ENCODE measurements around the gene PCBP1. TPM values are rescaled to one million over a fixed set of nuclear protein-coding genes. Genes with fewer than 3 reads are reported as not detected.

PCBP1 gene
- total RNA-seq, 1 donor from 2014 or later: 399 TPM

- DNase-seq (ENCODE audit: low spot score): peak; percentile 68
These were observed 8.7 kb downstream of the PCBP1 start for GRCh38 chr2:70095720-70096670.

DNA sequence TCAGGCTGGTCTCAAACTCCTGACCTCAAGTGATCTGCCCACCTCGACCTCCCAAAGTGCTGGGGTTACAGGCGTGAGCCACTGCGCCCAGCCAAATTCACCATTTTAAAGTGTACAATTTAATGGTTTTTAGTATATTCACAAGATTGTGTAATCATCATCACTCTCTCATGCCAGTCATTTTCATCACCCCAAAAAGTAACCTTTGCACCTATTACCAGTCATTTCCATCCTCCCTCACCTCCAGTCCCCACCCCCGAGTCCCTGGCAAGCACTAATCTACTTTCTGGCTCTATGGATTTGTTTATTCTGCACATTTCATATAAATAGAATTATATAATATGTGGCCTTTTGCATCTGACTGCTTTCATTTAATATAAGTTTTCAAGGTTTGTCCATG lies 10.8 kb downstream of the PCBP1 start:
- no peak for DNase-seq (ENCODE audit: low spot score)

DNA sequence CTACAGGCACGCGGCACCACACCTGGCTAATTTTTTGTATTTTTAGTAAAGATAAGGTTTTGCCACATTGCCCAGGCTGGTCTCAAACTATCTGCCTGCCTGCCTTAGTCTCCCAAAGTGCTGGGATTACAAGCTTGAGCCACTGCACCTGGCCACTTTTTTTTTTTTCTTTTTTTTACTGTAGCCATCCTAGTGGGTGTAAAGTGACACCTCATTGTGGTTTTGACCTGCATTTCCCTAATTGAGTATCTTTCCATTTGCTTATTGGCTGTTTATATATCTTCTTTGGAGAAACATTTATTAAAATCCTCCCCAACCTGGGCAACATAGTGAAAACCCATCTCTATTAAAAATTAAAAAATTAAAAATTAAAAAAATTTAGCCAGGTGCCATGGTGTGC lies 12.0 kb downstream of the PCBP1 start:
- DNase-seq (ENCODE audit: low spot score): peak; percentile 37

- peak; percentile 12 for DNase-seq (ENCODE audit: low spot score)
These were observed 13.9 kb downstream of the PCBP1 start for GRCh38 chr2:70101174-70101573.

GRCh38 chr2:70101686-70102085 lies 14.4 kb downstream of the PCBP1 start:
- DNase-seq (ENCODE audit: low spot score): peak; percentile 30

- DNase-seq (ENCODE audit: low spot score): peak; percentile 74
These were observed 15.1 kb downstream of the PCBP1 start for GRCh38 chr2:70102323-70102905.

GRCh38 chr2:70103531-70104061 lies 16.3 kb downstream of the PCBP1 start:
- DNase-seq (ENCODE audit: low spot score): peak; percentile 45

DNA sequence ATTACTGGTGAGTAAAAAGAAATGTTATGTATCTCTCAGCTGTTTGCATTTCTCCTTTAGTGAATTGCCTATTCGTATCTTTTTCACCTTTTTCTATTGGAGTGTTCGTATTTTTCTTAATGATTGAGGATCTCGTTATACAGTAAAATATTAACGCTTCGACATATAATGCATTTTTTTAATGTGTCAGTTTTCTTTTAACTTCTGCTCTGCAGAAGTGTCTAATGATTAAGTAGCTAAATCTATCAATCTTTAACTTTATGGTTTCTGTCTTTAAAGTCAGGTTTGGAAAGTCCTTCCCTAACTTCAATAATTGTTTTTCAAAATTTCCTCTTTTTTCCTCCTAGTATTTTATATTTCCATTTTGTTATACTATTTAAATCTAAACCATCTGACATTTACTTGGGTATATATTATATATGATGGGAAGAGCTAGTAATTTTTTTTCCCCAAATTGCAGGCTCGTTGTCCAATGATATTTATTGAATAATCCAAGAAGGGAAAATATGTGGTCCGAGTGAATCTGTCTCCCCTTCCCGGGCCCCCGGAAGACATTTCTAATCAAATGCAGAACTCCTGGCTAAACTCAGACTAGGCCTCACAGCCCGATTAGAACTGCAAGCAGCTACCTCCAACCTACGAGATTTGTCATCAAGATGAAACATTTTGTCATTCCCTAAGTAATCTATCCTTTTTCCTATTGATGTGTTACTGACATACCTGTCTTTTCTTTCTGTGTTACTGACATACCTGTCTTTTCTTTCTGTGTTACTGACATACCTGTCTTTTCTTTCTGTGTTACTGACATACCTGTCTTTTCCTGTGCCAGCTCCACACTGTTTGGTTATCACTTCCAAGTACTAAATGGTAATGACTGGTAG lies 17.2 kb downstream of the PCBP1 start:
- DNase-seq (ENCODE audit: low spot score): peak; percentile 3

DNA sequence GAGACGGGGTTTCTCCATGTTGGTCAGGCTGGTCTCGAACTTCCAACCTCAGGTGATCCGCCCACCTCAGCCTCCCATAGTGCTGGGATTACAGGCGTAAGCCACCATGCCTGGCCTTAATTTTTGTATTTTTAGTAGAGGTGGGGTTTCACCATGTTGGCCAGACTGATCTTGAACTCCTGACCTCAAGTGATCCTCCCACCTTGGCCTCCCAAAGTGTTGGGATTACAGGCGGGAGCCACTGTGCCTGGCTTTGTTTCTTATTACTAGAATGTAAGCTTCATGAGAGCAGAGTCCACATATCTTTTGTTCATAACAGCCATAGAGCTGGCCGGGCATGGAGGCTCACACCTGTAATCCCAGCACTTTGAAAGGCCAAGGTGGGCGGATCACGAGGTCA lies 18.9 kb downstream of the PCBP1 start:
- peak; percentile 45 for DNase-seq (ENCODE audit: low spot score)

DNA sequence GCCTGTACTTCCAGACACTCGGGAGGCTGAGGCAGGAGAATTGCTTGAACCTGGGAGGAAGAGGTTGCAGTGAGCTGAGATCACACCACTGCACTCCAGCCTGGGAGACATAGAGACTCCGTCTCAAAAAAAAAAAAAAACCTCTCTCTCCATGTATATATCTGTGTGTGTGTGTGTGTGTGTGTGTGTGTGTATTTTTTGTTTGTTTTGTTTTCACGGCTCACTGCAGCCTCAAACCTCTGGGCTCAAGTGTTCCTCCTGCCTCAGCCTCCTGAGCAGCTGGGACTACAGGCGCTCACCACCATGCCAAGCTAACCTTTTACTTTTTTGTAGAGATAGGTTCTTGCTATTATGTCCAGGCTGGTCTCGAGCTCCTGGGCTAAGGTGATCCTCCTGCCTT lies 23.1 kb downstream of the PCBP1 start:
- DNase-seq (ENCODE audit: low spot score): peak; percentile 24

DNA sequence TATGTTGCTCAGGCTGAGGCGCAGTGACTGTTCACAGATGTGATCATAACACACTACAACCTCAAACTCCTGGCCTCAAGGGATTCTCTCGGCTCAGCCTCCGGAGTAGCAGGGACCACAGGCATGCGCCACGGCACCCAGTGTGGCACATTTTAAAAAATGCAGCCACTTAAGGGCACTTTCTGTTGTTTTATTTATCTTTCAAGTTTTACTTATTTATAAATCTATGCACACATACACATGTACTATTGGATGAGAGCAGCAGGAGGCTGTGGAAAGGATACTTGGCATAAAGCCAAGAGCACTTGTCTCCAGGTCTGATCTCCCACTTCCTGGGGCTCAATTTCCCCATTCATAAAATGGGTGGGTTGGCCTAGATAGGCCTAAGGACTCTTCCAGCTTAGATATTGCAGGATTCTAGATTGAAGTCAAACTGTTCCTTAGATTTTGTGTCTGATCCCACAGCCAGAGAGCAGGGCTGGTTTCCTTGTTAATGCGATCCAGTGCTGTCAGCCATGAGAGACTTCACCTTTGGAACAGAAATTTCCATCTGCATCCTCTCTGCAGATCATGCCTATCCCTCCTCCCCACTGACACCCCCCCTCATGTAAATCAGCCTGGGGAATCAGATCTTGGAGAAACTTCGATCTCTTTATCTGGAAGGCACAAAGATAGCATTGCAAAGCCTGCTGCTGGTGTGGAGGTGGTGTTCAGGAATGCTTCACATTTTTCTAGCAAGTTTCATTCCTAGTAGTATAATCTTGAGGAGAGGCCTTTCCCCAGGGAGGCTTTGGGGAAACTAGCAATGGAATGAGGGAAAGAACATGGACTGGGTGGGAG lies 24.7 kb downstream of the PCBP1 start:
- peak; percentile 51 for DNase-seq (ENCODE audit: low spot score)

GRCh38 chr2:70113359-70114070 lies 26.2 kb downstream of the PCBP1 start:
- no peak for DNase-seq (ENCODE audit: low spot score)

DNA sequence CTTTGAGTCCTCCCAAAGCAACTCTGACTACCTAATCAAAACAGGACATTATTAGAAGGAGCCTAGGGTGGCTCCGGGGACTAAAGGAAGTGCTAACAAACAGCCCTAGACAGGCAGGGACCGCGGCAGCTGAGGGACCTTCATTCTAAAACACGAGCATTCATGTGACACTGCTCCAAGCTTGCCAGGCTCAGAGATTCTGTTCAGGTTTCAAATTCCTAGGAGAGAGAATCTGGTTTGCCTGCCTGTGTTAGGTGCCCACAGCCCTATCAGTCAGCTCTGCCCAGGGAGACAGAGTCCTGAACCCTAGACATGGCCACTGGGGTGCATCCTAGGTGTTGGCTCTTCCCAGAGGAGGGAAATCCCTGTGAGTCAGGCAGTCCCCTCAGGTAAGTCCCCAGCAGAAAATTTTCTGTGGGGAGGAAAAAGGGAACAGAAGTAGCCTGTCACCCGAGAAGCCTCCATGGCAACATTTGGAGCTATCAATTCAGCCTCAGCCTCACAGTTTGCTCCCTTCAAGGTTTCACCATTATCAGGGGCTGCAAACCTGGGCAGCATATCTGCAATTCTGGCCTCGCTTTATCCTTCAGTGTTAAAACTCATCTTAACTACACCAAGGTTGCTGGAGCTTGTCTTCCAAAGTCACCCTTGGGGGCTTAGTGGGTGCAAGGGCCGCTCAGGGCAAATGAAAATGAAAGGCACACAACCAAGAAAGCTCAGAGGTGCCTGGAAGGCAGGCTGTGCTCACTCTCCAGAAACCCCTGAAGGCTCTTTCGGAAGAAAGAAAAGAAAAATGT lies 28.6 kb downstream of the PCBP1 start:
- no peak for DNase-seq (ENCODE audit: low spot score)

GRCh38 chr2:70116936-70117552 lies 29.8 kb downstream of the PCBP1 start:
- DNase-seq (ENCODE audit: low spot score): no peak

DNA sequence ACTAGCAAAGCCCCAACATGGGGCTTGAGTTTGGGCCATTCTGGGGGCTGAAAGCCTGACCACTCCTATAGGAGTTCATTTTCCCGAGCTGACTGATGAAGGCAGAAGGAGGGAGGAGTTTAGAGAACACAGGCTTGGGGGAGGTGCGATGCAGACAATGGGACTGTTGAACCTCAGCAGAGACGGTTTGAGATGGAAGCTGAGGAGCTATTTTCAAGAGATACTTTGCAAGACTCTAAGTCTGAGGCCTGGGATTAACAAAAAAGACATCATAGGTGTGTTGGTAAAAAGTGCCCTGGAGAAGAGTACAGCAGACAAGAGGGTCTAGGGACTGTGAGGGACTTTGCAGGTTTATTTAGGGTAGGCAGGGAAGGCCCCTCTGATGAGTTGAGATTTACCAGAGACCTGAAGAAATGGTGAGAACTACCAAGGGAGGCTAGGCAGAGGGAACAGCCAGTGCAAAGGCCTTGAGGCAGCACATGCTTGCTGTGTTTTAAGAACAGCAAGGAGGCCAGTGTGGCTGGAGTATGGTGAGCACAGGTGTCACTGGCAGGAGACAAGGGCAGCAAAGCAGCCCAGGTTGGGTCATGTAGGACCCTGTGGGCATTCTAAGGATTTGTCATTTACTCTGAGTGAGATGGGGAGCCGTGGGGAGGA lies 31.6 kb downstream of the PCBP1 start:
- DNase-seq (ENCODE audit: low spot score): no peak

DNA sequence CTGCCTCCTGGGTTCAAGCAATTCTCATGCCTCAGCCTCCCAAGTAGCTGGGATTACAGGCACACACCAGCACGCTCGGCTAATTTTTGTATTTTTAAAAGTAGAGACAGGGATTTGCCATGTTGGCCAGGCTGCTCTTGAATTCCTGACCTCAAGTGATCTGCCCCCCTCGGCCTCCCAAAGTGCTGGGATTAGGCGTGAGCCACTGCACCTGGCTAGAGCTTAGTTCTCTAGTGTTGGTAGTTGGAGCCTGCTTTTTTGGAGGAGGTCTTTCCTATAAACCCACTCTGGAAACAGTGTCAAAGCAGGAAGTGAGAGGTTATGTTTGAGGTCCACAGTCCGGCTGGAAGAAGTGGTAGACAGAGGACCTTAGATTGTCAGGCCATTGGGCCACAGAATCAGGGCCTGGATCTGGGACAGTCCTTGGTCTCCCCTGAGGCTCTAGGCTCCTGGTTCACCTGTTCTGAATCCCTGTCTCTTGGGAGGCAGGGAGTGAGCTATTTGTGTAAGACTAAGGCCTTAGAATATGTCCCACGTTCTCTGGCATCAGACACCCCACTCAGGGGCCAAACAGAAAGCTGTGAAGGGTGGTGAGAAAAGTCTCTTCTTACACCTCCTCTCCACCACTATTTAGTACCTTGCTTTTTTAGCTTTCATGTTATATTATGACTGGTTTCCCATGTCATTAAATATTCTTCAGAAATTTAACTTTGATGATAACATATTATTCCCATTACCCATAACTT lies 34.5 kb downstream of the PCBP1 start:
- DNase-seq (ENCODE audit: low spot score): no peak

DNA sequence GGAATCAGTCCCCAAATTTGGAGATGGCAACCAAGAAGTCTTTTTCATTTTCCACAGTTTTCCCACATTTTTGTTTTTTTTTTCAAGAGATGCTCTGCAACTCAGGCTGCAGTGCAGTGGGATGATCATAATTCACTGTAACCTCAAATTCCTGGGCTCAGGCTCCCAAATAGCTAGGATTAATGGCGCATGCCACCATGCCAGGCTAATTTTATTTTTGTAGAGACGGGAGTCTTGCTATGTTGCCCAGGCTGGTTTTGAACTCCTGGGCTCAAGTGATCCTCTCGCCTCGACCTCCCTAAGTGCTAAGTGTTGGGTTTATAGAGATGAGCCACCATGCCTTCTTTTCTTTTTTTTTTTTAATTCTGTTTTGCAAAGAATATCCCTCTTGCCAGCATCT lies 35.2 kb downstream of the PCBP1 start:
- no peak for DNase-seq (ENCODE audit: low spot score)
